ENCODE data around the gene PIEZO1.

PIEZO1 gene

GRCh38 chr16:88719933-88720296 lies 65.1 kb downstream of the PIEZO1 start:
- H3K27me3 Mint-ChIP-seq (ENCODE audit: low read depth), result no peaks in the 10 kb centered on the region
- H3K36me3 Mint-ChIP-seq (ENCODE audit: low read depth), result peaks cover 22% of the 10 kb centered on the region
- H3K4me3 Mint-ChIP-seq, result no peak overlapping the region
- H3K4me1 Mint-ChIP-seq (ENCODE audit: low read depth), result no peaks in the 10 kb centered on the region
- no peak overlapping the region for H3K27ac Mint-ChIP-seq
- no peaks in the 10 kb centered on the region for H3K9me3 Mint-ChIP-seq

DNA sequence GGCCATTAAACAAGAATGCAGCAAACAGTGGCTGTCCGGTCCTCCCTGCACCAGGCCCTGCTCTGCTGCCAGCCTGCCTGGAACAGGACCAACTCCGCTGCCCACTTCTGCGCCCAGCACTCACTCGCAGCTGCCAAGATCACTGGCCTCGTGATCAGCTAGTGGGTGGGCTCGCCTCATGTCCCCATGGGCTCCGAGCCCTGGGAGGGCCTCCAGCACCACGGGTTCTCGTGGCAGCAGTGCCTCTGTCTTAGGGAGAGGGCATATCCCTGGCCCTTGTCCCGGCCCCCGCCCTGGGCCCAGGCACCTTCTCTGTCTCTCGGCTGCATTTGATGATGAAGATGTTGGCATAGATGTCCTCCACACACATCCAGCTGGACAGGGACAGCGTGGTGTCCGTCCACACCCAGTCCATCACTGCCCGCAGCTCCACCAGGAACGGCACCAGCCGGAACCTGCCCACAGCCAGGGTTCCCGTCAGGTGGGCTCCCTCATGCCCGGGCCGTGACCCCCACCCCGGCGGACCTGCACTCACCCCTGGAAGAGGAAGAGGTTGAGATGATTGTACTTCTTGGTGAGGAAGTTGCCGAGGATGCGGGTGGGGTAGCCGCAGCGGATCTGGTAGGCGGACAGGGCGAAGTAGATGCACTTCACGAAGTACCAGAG lies 65.6 kb downstream of the PIEZO1 start:
- Mint-ChIP-seq H3K27me3 (ENCODE audit: low read depth) (no peaks in the 10 kb centered on the region), H3K4me3 (no peak overlapping the region), H3K4me1 (ENCODE audit: low read depth) (no peaks in the 10 kb centered on the region), H3K27ac (no peak overlapping the region), H3K36me3 (ENCODE audit: low read depth) (peaks cover 18% of the 10 kb centered on the region), H3K9me3 (no peaks in the 10 kb centered on the region)

DNA sequence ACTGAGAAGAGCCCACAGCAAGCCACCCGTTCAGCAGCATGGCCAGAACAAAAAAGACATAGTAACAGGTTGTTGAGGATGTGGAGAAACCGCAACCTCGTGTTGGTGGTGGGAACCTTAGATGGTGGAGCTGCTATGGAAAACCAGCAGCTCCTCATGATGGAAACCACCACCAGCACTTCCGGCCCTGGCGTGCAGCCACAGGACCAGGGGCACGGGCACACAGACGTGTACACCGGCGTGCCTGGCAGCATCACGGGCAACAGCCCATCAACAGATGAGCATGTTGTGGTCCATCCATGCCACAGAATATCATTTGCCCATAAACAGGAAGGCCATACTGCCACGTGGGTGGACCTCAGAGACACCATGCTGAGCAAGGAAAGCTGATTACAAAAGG lies 66.8 kb downstream of the PIEZO1 start:
- peaks cover 15% of the 10 kb centered on the region for H3K36me3 Mint-ChIP-seq (ENCODE audit: low read depth)

GRCh38 chr16:88716601-88717001 lies 68.4 kb downstream of the PIEZO1 start:
- H3K27me3 Mint-ChIP-seq (ENCODE audit: low read depth), result no peaks in the 10 kb centered on the region
- no peak overlapping the region for H3K27ac Mint-ChIP-seq
- peaks cover 15% of the 10 kb centered on the region for H3K36me3 Mint-ChIP-seq (ENCODE audit: low read depth)
- H3K9me3 Mint-ChIP-seq, result no peaks in the 10 kb centered on the region
- no peaks in the 10 kb centered on the region for H3K4me1 Mint-ChIP-seq (ENCODE audit: low read depth)
- no peak overlapping the region for H3K4me3 Mint-ChIP-seq

More for the DNA sequence above, 66.8 kb downstream of the PIEZO1 start:
- no peak overlapping the region for H3K27ac Mint-ChIP-seq
- H3K9me3 Mint-ChIP-seq, result no peaks in the 10 kb centered on the region
- no peaks in the 10 kb centered on the region for H3K27me3 Mint-ChIP-seq (ENCODE audit: low read depth)
- H3K4me3 Mint-ChIP-seq, result no peak overlapping the region
- no peaks in the 10 kb centered on the region for H3K4me1 Mint-ChIP-seq (ENCODE audit: low read depth)

DNA sequence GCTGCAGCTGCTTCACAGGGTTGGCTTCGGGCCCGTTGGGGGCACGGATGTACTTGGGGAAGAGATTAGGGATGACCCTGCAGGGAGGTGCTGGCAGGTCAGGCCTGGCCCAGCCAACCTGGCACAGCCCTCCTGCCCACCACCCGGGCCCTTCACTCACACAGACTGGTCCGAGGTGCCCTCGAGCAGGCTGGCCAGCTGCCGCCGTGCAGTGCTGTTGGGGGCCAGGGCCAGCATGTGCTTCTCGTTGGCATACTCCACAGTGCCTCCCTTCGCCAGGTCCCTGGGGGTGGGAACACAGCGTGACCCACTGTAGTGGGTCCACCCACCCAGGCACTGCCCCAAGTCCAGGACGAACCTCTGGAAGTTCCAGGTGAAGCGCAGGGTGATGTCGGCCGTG lies 68.8 kb downstream of the PIEZO1 start:
- Mint-ChIP-seq H3K36me3 (ENCODE audit: low read depth) (peaks cover 15% of the 10 kb centered on the region), H3K9me3 (no peaks in the 10 kb centered on the region), H3K4me1 (ENCODE audit: low read depth) (no peaks in the 10 kb centered on the region), H3K27ac (no peak overlapping the region), H3K4me3 (no peak overlapping the region), H3K27me3 (ENCODE audit: low read depth) (no peaks in the 10 kb centered on the region)

DNA sequence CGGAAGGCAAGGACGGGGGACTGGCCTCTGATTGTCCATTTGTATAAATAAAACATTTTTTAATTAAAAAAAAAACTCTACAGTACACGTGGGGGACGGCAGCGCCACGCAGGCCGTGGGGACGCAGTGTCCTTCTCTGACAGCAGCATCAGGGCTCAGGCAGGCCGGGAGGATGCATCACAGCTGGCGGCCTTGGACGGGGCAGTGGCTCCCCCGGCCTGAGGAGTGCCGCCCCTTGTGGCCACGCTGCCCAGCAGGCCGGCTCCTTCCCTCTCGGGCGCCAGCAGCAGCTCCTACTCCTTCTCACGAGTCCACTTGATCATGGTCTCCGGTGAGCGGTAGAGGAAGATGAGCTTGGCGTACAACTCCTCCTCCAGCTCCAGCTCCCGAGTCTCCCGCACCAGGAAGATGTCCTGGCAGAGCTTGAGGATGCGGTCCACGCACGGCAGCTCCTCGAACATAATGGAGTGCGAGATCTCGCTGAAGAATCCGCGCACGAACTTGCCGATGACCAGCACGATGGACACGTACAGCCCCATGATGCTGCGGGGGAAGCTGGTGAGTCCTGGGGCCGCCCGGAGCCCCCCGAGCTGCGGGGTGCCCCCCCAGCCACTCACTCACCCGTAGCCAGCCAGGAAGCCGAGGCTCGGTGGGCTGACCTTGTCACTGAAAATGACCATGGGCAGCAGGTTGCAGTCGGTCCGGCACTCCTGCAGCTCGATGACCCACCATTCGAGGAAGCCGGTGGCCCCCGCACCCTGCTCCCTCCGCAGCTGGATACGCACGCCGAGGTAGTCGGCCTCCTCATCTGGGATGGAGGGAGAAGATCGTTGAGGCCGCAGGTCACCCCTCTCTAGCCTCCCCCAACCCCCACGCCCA lies 69.5 kb downstream of the PIEZO1 start:
- Mint-ChIP-seq H3K36me3 (ENCODE audit: low read depth) (peaks cover 13% of the 10 kb centered on the region), H3K4me3 (no peak overlapping the region), H3K4me1 (ENCODE audit: low read depth) (no peaks in the 10 kb centered on the region), H3K27me3 (ENCODE audit: low read depth) (no peaks in the 10 kb centered on the region), H3K27ac (no peak overlapping the region), H3K9me3 (no peaks in the 10 kb centered on the region)

- no peak overlapping the region for H3K4me3 Mint-ChIP-seq
- peaks cover 7% of the 10 kb centered on the region for H3K36me3 Mint-ChIP-seq (ENCODE audit: low read depth)
- no peaks in the 10 kb centered on the region for H3K4me1 Mint-ChIP-seq (ENCODE audit: low read depth)
- no peak overlapping the region for H3K27ac Mint-ChIP-seq
- no peaks in the 10 kb centered on the region for H3K27me3 Mint-ChIP-seq (ENCODE audit: low read depth)
- no peaks in the 10 kb centered on the region for H3K9me3 Mint-ChIP-seq
These were observed 70.4 kb downstream of the PIEZO1 start for GRCh38 chr16:88714420-88715302.

- no peaks in the 10 kb centered on the region for H3K27me3 Mint-ChIP-seq (ENCODE audit: low read depth)
- no peak overlapping the region for H3K27ac Mint-ChIP-seq
- no peaks in the 10 kb centered on the region for H3K4me1 Mint-ChIP-seq (ENCODE audit: low read depth)
- H3K9me3 Mint-ChIP-seq, result no peaks in the 10 kb centered on the region
- no peak overlapping the region for H3K4me3 Mint-ChIP-seq
- peaks cover 4% of the 10 kb centered on the region for H3K36me3 Mint-ChIP-seq (ENCODE audit: low read depth)
These were observed 71.2 kb downstream of the PIEZO1 start for GRCh38 chr16:88713568-88714419.

GRCh38 chr16:88713054-88713453 lies 72.0 kb downstream of the PIEZO1 start:
- Mint-ChIP-seq H3K36me3 (ENCODE audit: low read depth) (peaks cover 4% of the 10 kb centered on the region), H3K27me3 (ENCODE audit: low read depth) (no peaks in the 10 kb centered on the region), H3K9me3 (no peaks in the 10 kb centered on the region), H3K27ac (no peak overlapping the region), H3K4me3 (no peak overlapping the region), H3K4me1 (ENCODE audit: low read depth) (no peaks in the 10 kb centered on the region)

DNA sequence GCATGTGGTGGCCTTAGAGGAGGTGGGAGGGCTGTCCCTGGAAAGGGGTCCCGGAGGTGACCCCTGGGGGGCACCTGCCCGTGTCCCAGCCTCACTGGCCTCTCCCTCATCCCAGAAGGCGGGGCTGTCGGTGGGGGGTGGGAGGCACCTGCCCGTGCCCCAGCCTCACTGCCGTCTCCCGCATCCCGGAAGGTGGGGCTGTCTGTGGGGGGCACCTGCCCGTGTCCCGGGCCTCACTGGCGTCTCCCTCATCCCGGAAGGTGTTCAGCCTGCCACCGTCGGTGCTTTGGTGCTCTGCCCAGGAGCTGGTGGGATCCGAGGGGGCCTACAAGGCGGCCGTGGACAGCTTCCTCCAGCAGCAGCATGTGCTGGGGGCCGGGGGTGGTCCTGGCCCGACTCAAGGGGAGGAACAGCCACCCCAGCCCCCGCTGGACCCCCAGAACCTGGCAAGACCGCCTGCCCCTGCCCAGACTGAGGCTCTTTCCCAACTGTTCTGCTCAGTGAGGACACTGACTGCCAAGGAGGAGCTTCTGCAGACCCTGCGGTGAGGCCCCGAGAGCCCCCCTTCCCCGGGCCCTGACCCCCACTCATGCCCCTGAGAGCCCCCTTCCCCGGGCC lies 72.5 kb downstream of the PIEZO1 start:
- H3K27ac Mint-ChIP-seq, result no peak overlapping the region
- H3K4me3 Mint-ChIP-seq, result no peak overlapping the region
- H3K4me1 Mint-ChIP-seq (ENCODE audit: low read depth), result peaks cover 1% of the 10 kb centered on the region
- peaks cover 4% of the 10 kb centered on the region for H3K36me3 Mint-ChIP-seq (ENCODE audit: low read depth)
- H3K27me3 Mint-ChIP-seq (ENCODE audit: low read depth), result no peaks in the 10 kb centered on the region
- no peaks in the 10 kb centered on the region for H3K9me3 Mint-ChIP-seq

GRCh38 chr16:88711750-88712340 lies 73.2 kb downstream of the PIEZO1 start:
- H3K36me3 Mint-ChIP-seq (ENCODE audit: low read depth), result peaks cover 1% of the 10 kb centered on the region
- H3K4me3 Mint-ChIP-seq, result no peak overlapping the region
- H3K27ac Mint-ChIP-seq, result no peak overlapping the region
- no peaks in the 10 kb centered on the region for H3K9me3 Mint-ChIP-seq
- no peaks in the 10 kb centered on the region for H3K27me3 Mint-ChIP-seq (ENCODE audit: low read depth)
- H3K4me1 Mint-ChIP-seq (ENCODE audit: low read depth), result peaks cover 7% of the 10 kb centered on the region

GRCh38 chr16:88710556-88710955 lies 74.5 kb downstream of the PIEZO1 start:
- peaks cover 1% of the 10 kb centered on the region for H3K36me3 Mint-ChIP-seq (ENCODE audit: low read depth)
- no peak overlapping the region for H3K27ac Mint-ChIP-seq
- peaks cover 7% of the 10 kb centered on the region for H3K4me1 Mint-ChIP-seq (ENCODE audit: low read depth)
- no peaks in the 10 kb centered on the region for H3K27me3 Mint-ChIP-seq (ENCODE audit: low read depth)
- no peak overlapping the region for H3K4me3 Mint-ChIP-seq
- no peaks in the 10 kb centered on the region for H3K9me3 Mint-ChIP-seq

Measured in T-helper 1 cell treated with Interleukin-12 subunit alpha and Interleukin-12 subunit beta and Interleukin-4 antibody, amounts not matched to agents 30 μg/mL and 1 μg/mL, for 36 hours (primary cell).